Measurements from ENCODE around the gene CXCR4. TPM values are rescaled to one million over a fixed set of nuclear protein-coding genes. Genes with fewer than 3 reads are reported as not detected.
"Not testable (repeated sequence)": the region's sequence is repeated elsewhere in the genome, so short reads cannot be mapped to it uniquely, and the experiment has no call there.

The CXCR4 gene
- total RNA-seq, 2 experiments from 2014 or later, result 70.2 to 72.6 TPM

GRCh38 chr2:136085453-136086209 is 32.3 kb downstream of the CXCR4 start:
- Mint-ChIP-seq H3K4me1 (ENCODE audit: low read depth) (peaks cover 3% of the 10 kb centered on the region), H3K27me3 (ENCODE audit: low read depth) (no peaks in the 10 kb centered on the region), H3K4me3 (no peak overlapping the region), H3K9me3 (no peaks in the 10 kb centered on the region), H3K27ac (no peak overlapping the region), H3K36me3 (ENCODE audit: low read depth) (no peaks in the 10 kb centered on the region)
- intact Hi-C loops (cut with micrococcal nuclease), result no loop called here
- DNase-seq, result no peak
- CTCF ChIA-PET, result no interaction called here

GRCh38 chr2:136081582-136082210 is 36.3 kb downstream of the CXCR4 start:
- Mint-ChIP-seq H3K4me3 (no peak overlapping the region), H3K36me3 (ENCODE audit: low read depth) (no peaks in the 10 kb centered on the region), H3K9me3 (no peaks in the 10 kb centered on the region), H3K27me3 (ENCODE audit: low read depth) (no peaks in the 10 kb centered on the region), H3K27ac (no peak overlapping the region), H3K4me1 (ENCODE audit: low read depth) (peaks cover 1% of the 10 kb centered on the region)
- intact Hi-C loops (cut with micrococcal nuclease), result no loop called here
- no peak for DNase-seq
- CTCF ChIA-PET, result no interaction called here

- Mint-ChIP-seq H3K27me3 (ENCODE audit: low read depth) (no peaks in the 10 kb centered on the region), H3K4me3 (no peak overlapping the region), H3K27ac (no peak overlapping the region), H3K36me3 (ENCODE audit: low read depth) (no peaks in the 10 kb centered on the region), H3K4me1 (ENCODE audit: low read depth) (no peaks in the 10 kb centered on the region), H3K9me3 (no peaks in the 10 kb centered on the region)
- intact Hi-C loops (cut with micrococcal nuclease), result no loop called here
- CTCF ChIA-PET, result no interaction called here
- no peak for DNase-seq
Measured at GRCh38 chr2:136080114-136080513, 37.8 kb downstream of the CXCR4 start.

- H3K27ac Mint-ChIP-seq, result no peak overlapping the region
- no peak for DNase-seq
- H3K27me3 Mint-ChIP-seq (ENCODE audit: low read depth), result no peaks in the 10 kb centered on the region
- H3K4me3 Mint-ChIP-seq, result no peak overlapping the region
- no peaks in the 10 kb centered on the region for H3K4me1 Mint-ChIP-seq (ENCODE audit: low read depth)
- no peaks in the 10 kb centered on the region for H3K9me3 Mint-ChIP-seq
- H3K36me3 Mint-ChIP-seq (ENCODE audit: low read depth), result no peaks in the 10 kb centered on the region
- CTCF ChIA-PET, result no interaction called here
- intact Hi-C loops (cut with micrococcal nuclease), result no loop called here
Measured at GRCh38 chr2:136077107-136077506, 40.8 kb downstream of the CXCR4 start.

GRCh38 chr2:136075476-136075875 is 42.5 kb downstream of the CXCR4 start:
- CTCF ChIA-PET, result interaction anchor here (1.0 kb wide), 1 partner anchor 162 kb away, joined by 3 read pairs; no protein-coding TSS in a partner anchor
- H3K27ac Mint-ChIP-seq, result no peak overlapping the region
- H3K36me3 Mint-ChIP-seq (ENCODE audit: low read depth), result no peaks in the 10 kb centered on the region
- DNase-seq, result no peak
- intact Hi-C loops (cut with micrococcal nuclease), result no loop called here
- peaks cover 4% of the 10 kb centered on the region for H3K4me1 Mint-ChIP-seq (ENCODE audit: low read depth)
- H3K27me3 Mint-ChIP-seq (ENCODE audit: low read depth), result no peaks in the 10 kb centered on the region
- H3K4me3 Mint-ChIP-seq, result no peak overlapping the region
- peaks cover 4% of the 10 kb centered on the region for H3K9me3 Mint-ChIP-seq

- Mint-ChIP-seq H3K4me1 (ENCODE audit: low read depth) (peaks cover 18% of the 10 kb centered on the region), H3K4me3 (no peak overlapping the region), H3K27ac (no peak overlapping the region), H3K36me3 (ENCODE audit: low read depth) (no peaks in the 10 kb centered on the region), H3K27me3 (ENCODE audit: low read depth) (no peaks in the 10 kb centered on the region), H3K9me3 (peaks cover 4% of the 10 kb centered on the region)
- CTCF ChIA-PET, result interaction anchor here (1.2 kb wide), 1 partner anchor 16 kb away, joined by 5 read pairs; no protein-coding TSS in a partner anchor
- intact Hi-C loops (cut with micrococcal nuclease), result no loop called here
- DNase-seq, result no peak
Measured at GRCh38 chr2:136072621-136073020, 45.3 kb downstream of the CXCR4 start.

GRCh38 chr2:136071887-136072286 is 46.1 kb downstream of the CXCR4 start:
- H3K4me1 Mint-ChIP-seq (ENCODE audit: low read depth), result peaks cover 18% of the 10 kb centered on the region
- intact Hi-C loops (cut with micrococcal nuclease); H3K9me3 Mint-ChIP-seq; H3K27me3 Mint-ChIP-seq (ENCODE audit: low read depth); H3K4me3 Mint-ChIP-seq; DNase-seq; H3K36me3 Mint-ChIP-seq (ENCODE audit: low read depth); H3K27ac Mint-ChIP-seq: not testable (repeated sequence)
- CTCF ChIA-PET, result interaction anchor here (1.0 kb wide), 1 partner anchor 13 kb away, joined by 3 read pairs; no protein-coding TSS in a partner anchor

- no peak for DNase-seq
- H3K27me3 Mint-ChIP-seq (ENCODE audit: low read depth), result no peaks in the 10 kb centered on the region
Measured at GRCh38 chr2:136070913-136071312, 47.0 kb downstream of the CXCR4 start.

GRCh38 chr2:136069773-136070172 is 48.2 kb downstream of the CXCR4 start:
- no peak overlapping the region for H3K27ac Mint-ChIP-seq
- H3K4me1 Mint-ChIP-seq (ENCODE audit: low read depth), result peaks cover 29% of the 10 kb centered on the region
- H3K9me3 Mint-ChIP-seq, result peaks cover 4% of the 10 kb centered on the region
- intact Hi-C loops (cut with micrococcal nuclease), result no loop called here
- CTCF ChIA-PET, result interaction anchor here (1.0 to 1.1 kb wide), 2 partner anchors 13 to 20 kb away, joined by 3 read pairs; no protein-coding TSS in a partner anchor
- no peak overlapping the region for H3K4me3 Mint-ChIP-seq
- H3K27me3 Mint-ChIP-seq (ENCODE audit: low read depth), result no peaks in the 10 kb centered on the region
- no peaks in the 10 kb centered on the region for H3K36me3 Mint-ChIP-seq (ENCODE audit: low read depth)
- no peak for DNase-seq

More at GRCh38 chr2:136070913-136071312, 47.0 kb downstream of the CXCR4 start:
- H3K36me3 Mint-ChIP-seq (ENCODE audit: low read depth), result no peaks in the 10 kb centered on the region
- H3K4me1 Mint-ChIP-seq (ENCODE audit: low read depth), result peaks cover 19% of the 10 kb centered on the region
- H3K9me3 Mint-ChIP-seq, result peaks cover 4% of the 10 kb centered on the region
- CTCF ChIA-PET, result interaction anchor here (0.6 to 1.0 kb wide), 2 partner anchors 12 to 45 kb away, joined by 3 read pairs; no protein-coding TSS in a partner anchor
- no peak overlapping the region for H3K27ac Mint-ChIP-seq
- H3K4me3 Mint-ChIP-seq, result no peak overlapping the region
- intact Hi-C loops (cut with micrococcal nuclease), result no loop called here

- Mint-ChIP-seq H3K9me3 (peaks cover 4% of the 10 kb centered on the region), H3K27me3 (ENCODE audit: low read depth) (no peaks in the 10 kb centered on the region), H3K4me3 (no peak overlapping the region), H3K4me1 (ENCODE audit: low read depth) (peaks cover 31% of the 10 kb centered on the region), H3K27ac (no peak overlapping the region), H3K36me3 (ENCODE audit: low read depth) (no peaks in the 10 kb centered on the region)
- peak; percentile 18 for DNase-seq
- intact Hi-C loops (cut with micrococcal nuclease), result no loop called here
- CTCF ChIA-PET, result interaction anchor here (0.7 to 1.6 kb wide), 5 partner anchors 8 to 63 kb away, joined by 3 to 9 read pairs (median 4); no protein-coding TSS in a partner anchor
Measured at GRCh38 chr2:136068581-136069227, 49.2 kb downstream of the CXCR4 start.

GRCh38 chr2:136067897-136068580 is 49.9 kb downstream of the CXCR4 start:
- Mint-ChIP-seq H3K27ac (no peak overlapping the region), H3K4me1 (ENCODE audit: low read depth) (peaks cover 34% of the 10 kb centered on the region), H3K4me3 (no peak overlapping the region), H3K27me3 (ENCODE audit: low read depth) (no peaks in the 10 kb centered on the region), H3K9me3 (peaks cover 4% of the 10 kb centered on the region), H3K36me3 (ENCODE audit: low read depth) (no peaks in the 10 kb centered on the region)
- no peak for DNase-seq
- intact Hi-C loops (cut with micrococcal nuclease), result no loop called here
- CTCF ChIA-PET, result interaction anchor here (0.6 to 1.6 kb wide), 7 partner anchors 10 to 136 kb away, joined by 3 to 9 read pairs (median 4); no protein-coding TSS in a partner anchor

GRCh38 chr2:136067459-136067858 is 50.5 kb downstream of the CXCR4 start:
- H3K4me1 Mint-ChIP-seq (ENCODE audit: low read depth), result peaks cover 37% of the 10 kb centered on the region
- intact Hi-C loops (cut with micrococcal nuclease), result no loop called here
- H3K27ac Mint-ChIP-seq, result no peak overlapping the region
- H3K9me3 Mint-ChIP-seq, result peaks cover 4% of the 10 kb centered on the region
- no peaks in the 10 kb centered on the region for H3K36me3 Mint-ChIP-seq (ENCODE audit: low read depth)
- CTCF ChIA-PET, result interaction anchor here (0.6 to 1.1 kb wide), 4 partner anchors 17 to 135 kb away, joined by 3 to 4 read pairs (median 3); no protein-coding TSS in a partner anchor
- H3K27me3 Mint-ChIP-seq (ENCODE audit: low read depth), result no peaks in the 10 kb centered on the region
- H3K4me3 Mint-ChIP-seq, result no peak overlapping the region
- no peak for DNase-seq

All from activated naive CD4-positive, alpha-beta T cell treated with anti-CD3 and anti-CD28 coated beads for 36 hours (primary cell).